Naive B cell (primary cell): Measurements from ENCODE around the gene TTC5. TPM values are rescaled to one million over a fixed set of nuclear protein-coding genes. Genes with fewer than 3 reads are reported as not detected.
A peak's percentile ranks its signal among the peaks of the same experiment; 100 is the strongest.
"Not testable (repeated sequence)": the region's sequence is repeated elsewhere in the genome, so short reads cannot be mapped to it uniquely, and the experiment has no call there.

Experiments
- ATAC-seq, 2 donors: fragments of 150-1000 bp; cut with Tn5 transposase; 2 replicates each; pipeline ENCODE4 v1.10.0; 2021; ENCODE audit warnings: low read depth in 2 of 2, mild to moderate bottlenecking in 2 of 2, moderate library complexity in 2 of 2
- DNase-seq: peaks from one replicate; pipeline ENCODE4 v3.0.0; 2022
- H3K27ac Mint-ChIP-seq, 6 donors: one replicate each; pipeline ENCODE4 v1.8.0; 2020 to 2022; ENCODE audit warnings: mild to moderate bottlenecking in 6 of 6, mixed read lengths in 6 of 6, moderate library complexity in 5 of 6, inconsistent platforms in 2 of 6
- H3K27me3 Mint-ChIP-seq, 3 donors: one replicate each; pipeline ENCODE4 v1.8.0; 2021 to 2022; ENCODE audit warnings: mixed read lengths in 3 of 3, mild to moderate bottlenecking in 1 of 3
- H3K36me3 Mint-ChIP-seq, 2 donors: one replicate each; pipeline ENCODE4 v1.8.0; 2020 to 2022; ENCODE audit warnings: mixed read lengths in 2 of 2, inconsistent platforms in 1 of 2, mild to moderate bottlenecking in 1 of 2
- H3K4me1 Mint-ChIP-seq, 3 donors: one replicate each; pipeline ENCODE4 v1.8.0; 2020 to 2022; ENCODE audit warnings: mixed read lengths in 3 of 3, inconsistent platforms in 1 of 3, mild to moderate bottlenecking in 1 of 3, moderate library complexity in 1 of 3
- H3K4me3 Mint-ChIP-seq, 8 donors: one replicate each; pipeline ENCODE4 v1.8.0; 2020 to 2022; ENCODE audit warnings: mild to moderate bottlenecking in 8 of 8, mixed read lengths in 8 of 8, moderate library complexity in 8 of 8, inconsistent platforms in 2 of 8
- H3K9me3 Mint-ChIP-seq, 7 donors: one replicate each; pipeline ENCODE4 v1.8.0; 2020 to 2022; ENCODE audit warnings: mixed read lengths in 7 of 7, mild to moderate bottlenecking in 5 of 7, inconsistent platforms in 2 of 7, moderate library complexity in 1 of 7
- polyA plus RNA-seq, 6 donors: library from polyadenylated mRNA; unstranded; fragments of 300-500 nt; fragmentation: Illumina TruSeq; gene quantifications; one replicate each; pipeline ENCODE4 v1.2.3, GENCODE V29; 2021; ENCODE audit warnings: low read depth in 6 of 6

Gene TTC5
- polyA plus RNA-seq, 6 donors from 2014 or later = 21.8 to 28.5 (median 26.6) TPM

DNA sequence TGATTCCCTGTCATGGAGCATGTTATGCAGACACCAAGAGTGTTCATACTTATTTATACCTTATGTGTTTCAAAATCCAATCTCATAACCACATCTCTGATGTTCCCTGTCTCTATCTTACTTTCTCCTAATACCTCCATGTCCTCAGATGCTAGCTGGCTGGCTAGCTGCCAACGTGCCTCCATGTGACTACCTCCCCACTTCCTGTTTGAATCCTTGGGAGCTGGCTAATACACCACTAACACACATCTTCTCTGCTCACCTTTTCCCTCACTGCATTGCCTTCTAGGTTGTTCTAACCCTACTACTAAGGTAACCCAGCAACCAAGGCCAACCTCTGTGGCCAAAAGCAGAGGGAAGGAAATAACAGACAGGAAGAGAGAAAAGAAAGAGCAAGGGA lies 27.3 kb downstream of the TTC5 start:
- H3K27ac Mint-ChIP-seq = peak overlapping the region in 2 of 6 donors; percentile 5 to 51
- H3K9me3 Mint-ChIP-seq = peaks cover 9 to 21% (median 12%) of the 10 kb centered on the region in 7 donors
- no peak overlapping the region for H3K4me3 Mint-ChIP-seq
- H3K27me3 Mint-ChIP-seq = no peaks in the 10 kb centered on the region
- H3K4me1 Mint-ChIP-seq = peaks cover 11 to 20% (median 19%) of the 10 kb centered on the region in 3 donors
- peaks cover 25 to 48% of the 10 kb centered on the region in 2 donors for H3K36me3 Mint-ChIP-seq
- no peak for DNase-seq
- ATAC-seq = no peak

DNA sequence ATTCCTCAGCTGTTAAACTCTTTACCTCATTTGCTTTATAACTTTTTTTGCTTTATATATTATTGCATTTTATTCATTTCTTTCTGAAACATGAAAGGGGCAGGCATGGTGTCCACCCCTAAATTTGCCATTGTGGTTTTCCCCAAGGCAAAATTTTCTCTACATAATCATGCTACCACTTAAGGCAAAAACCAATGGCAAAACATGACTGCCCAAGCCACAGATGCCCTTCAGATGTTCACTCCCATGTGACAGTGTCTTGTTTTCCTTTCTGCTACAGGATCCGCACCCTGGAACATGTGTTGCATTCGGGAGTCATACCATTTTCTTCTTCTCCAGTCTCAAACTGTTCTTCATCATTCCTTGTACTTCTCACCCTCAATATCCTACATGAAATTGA lies 28.3 kb downstream of the TTC5 start:
- H3K4me1 Mint-ChIP-seq = peaks cover 11 to 20% (median 19%) of the 10 kb centered on the region in 3 donors

DNA sequence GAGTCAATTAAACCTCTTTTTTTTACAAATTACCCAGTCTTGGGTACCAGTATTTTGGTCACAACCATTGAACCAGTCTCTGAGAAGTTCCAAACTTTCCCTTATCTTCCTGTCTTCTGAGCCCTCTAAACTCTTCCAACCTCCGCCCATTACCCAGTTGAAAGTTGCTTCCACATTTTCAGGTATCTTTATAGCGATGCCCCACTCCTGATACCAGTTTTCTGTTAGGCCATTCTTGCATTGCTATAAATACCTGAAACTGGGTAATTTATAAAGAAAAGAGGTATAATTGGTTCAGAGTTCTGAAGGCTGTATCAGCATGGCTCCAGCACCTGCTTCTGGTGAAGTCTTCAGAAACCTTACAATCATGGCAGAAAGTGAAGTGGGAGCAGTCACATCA lies 31.7 kb downstream of the TTC5 start:
- ATAC-seq = no peak
- peaks cover 0 to 4% (median 0%) of the 10 kb centered on the region in 3 donors for H3K4me1 Mint-ChIP-seq

More for the DNA sequence above, 28.3 kb downstream of the TTC5 start:
- Mint-ChIP-seq H3K36me3 (peaks cover 26 to 47% of the 10 kb centered on the region in 2 donors), H3K27me3 (no peaks in the 10 kb centered on the region), H3K4me3 (no peak overlapping the region), H3K9me3 (peaks cover 10 to 29% (median 20%) of the 10 kb centered on the region in 7 donors), H3K27ac (peak overlapping the region in 1 of 6 donors; percentile 20)
- ATAC-seq (no peak), DNase-seq (no peak)

DNA sequence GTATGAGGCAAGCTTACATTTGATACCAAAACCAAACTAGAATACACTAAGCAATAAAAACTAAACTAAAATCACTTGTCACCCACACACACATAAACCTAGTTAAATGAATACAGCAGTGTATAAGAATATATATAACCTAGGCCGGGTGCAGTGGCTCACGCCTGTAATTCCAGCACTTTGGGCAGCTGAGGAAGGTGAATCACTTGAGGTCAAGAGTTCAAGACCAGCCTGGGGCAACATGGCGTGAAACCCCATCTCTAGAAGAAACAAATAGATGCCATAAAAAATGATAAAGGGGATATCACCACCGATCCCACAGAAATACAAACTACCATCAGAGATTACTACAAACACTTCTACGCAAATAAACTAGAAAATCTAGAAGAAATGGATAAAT lies 41.4 kb downstream of the TTC5 start:
- H3K4me3 Mint-ChIP-seq, H3K4me1 Mint-ChIP-seq, H3K9me3 Mint-ChIP-seq, H3K27me3 Mint-ChIP-seq, ATAC-seq, H3K27ac Mint-ChIP-seq, H3K36me3 Mint-ChIP-seq, DNase-seq: not testable (repeated sequence)

More for the DNA sequence above, 31.7 kb downstream of the TTC5 start:
- H3K36me3 Mint-ChIP-seq = peaks cover 35 to 41% of the 10 kb centered on the region in 2 donors
- DNase-seq = no peak
- peaks cover 20 to 42% (median 33%) of the 10 kb centered on the region in 7 donors for H3K9me3 Mint-ChIP-seq
- H3K27ac Mint-ChIP-seq = no peak overlapping the region
- no peak overlapping the region for H3K4me3 Mint-ChIP-seq
- no peaks in the 10 kb centered on the region for H3K27me3 Mint-ChIP-seq

DNA sequence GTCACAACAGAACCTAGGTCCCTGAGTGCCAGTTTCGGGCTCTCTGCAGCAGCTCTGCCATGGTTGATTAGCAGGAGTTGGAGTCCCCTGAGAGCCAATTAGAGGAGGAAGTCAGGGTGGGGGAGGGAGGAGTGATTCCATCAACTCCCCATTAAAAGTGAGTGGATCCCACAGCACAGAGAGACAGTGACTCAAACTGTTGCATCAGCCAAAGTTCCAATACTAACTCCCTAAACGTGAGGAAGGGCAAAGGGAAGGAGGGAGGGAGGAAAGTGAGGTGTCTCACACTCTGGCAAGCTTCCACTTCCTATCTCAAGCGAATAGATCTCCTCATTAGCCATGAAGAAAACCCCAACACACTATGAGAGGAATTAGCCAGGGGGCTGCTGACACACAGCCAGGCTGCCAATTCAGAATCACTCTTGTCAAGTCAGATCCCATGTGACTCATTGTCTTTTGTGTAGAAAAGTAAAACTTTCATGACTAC lies 43.1 kb downstream of the TTC5 start:
- Mint-ChIP-seq H3K4me1 (peaks cover 0 to 7% (median 0%) of the 10 kb centered on the region in 3 donors), H3K27me3 (no peaks in the 10 kb centered on the region), H3K36me3 (peaks cover 0 to 9% of the 10 kb centered on the region in 2 donors), H3K4me3 (no peak overlapping the region), H3K27ac (no peak overlapping the region), H3K9me3 (peaks cover 0 to 5% (median 0%) of the 10 kb centered on the region in 7 donors)
- ATAC-seq (no peak), DNase-seq (no peak)

DNA sequence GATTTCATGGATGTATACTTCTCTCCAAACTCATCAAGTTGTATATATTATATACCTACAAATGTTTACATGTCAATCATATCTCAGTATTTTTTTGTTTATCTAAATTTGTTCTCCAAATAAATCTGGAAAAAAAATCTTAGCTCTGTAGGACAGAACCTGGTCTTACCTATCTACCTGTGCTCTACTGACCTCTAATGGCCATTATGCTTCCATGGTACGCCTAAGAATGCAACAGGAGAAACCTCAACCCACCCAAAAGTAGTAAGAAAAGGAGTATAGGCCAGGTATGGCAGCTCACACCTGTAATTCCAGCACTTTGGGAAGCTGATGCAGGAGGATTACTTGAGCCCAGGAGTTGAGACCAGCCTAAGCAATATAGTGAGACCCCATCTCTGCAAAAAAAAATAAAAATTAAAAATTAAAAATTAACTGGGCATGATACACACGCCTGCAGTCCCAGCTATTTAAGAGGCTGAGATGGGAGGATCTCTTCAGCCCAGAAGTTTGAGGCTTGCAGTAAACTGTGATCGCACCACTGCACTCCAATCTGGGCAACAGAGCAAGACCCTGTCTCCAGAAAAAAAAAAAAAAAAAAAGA lies 58.0 kb downstream of the TTC5 start:
- peaks cover 1 to 15% (median 2%) of the 10 kb centered on the region in 3 donors for H3K27me3 Mint-ChIP-seq

More for the DNA sequence above, 58.0 kb downstream of the TTC5 start:
- Mint-ChIP-seq H3K9me3 (peaks cover 4 to 26% (median 9%) of the 10 kb centered on the region in 7 donors), H3K4me1 (no peaks in the 10 kb centered on the region), H3K4me3 (no peak overlapping the region), H3K36me3 (peaks cover 7 to 10% of the 10 kb centered on the region in 2 donors), H3K27ac (no peak overlapping the region)
- ATAC-seq = no peak
- DNase-seq = no peak

Other genes starting within 250 kb of the TTC5 start
- gene OR4L1, start 245.9 kb downstream of the TTC5 start, polyA plus RNA-seq = not detected
- gene OR4K17, start 195.2 kb downstream of the TTC5 start, polyA plus RNA-seq = not detected
- not detected for gene OR4N5, start 167.1 kb downstream of the TTC5 start, polyA plus RNA-seq
- not detected for gene OR11G2, start 115.1 kb downstream of the TTC5 start, polyA plus RNA-seq
- gene OR11H6, start 82.2 kb downstream of the TTC5 start, polyA plus RNA-seq = not detected
- gene OR11H7, start 77.0 kb downstream of the TTC5 start, polyA plus RNA-seq = not detected
- not detected for gene OR11H4, start 66.7 kb downstream of the TTC5 start, polyA plus RNA-seq
- 10 to 100 TPM; 24.9 to 44.6 (median 32.7) TPM for gene CCNB1IP1, start 27.3 kb upstream of the TTC5 start, polyA plus RNA-seq
- gene PARP2, start 37.7 kb upstream of the TTC5 start, polyA plus RNA-seq = 10 to 100 TPM in 3 of 6 donors, 1 to 10 TPM in 3; 6.2 to 17.0 (median 10.6) TPM
- 10 to 100 TPM in 1 of 6 donors, 1 to 10 TPM in 4, under 1 TPM in 1; 0.15 to 17.2 (median 7.7) TPM for gene TEP1, start 107.5 kb upstream of the TTC5 start, polyA plus RNA-seq
- under 1 TPM in 5 of 6 donors, not detected in 1; 0.13 to 0.51 (median 0.40) TPM for gene KLHL33, start 130.2 kb upstream of the TTC5 start, polyA plus RNA-seq
- gene OSGEP, start 148.9 kb upstream of the TTC5 start, polyA plus RNA-seq = 10 to 100 TPM; 57.5 to 87.9 (median 67.4) TPM
- gene APEX1, start 149.3 kb upstream of the TTC5 start, polyA plus RNA-seq = 100 to 1,000 TPM; 129 to 187 (median 180) TPM
- 10 to 100 TPM; 40.1 to 67.6 (median 50.4) TPM for gene PIP4P1, start 155.5 kb upstream of the TTC5 start, polyA plus RNA-seq
- 10 to 100 TPM; 24.1 to 67.8 (median 52.4) TPM for gene PNP, start 163.5 kb upstream of the TTC5 start, polyA plus RNA-seq
- under 1 TPM in 3 of 6 donors, not detected in 3; 0.23 to 0.45 (median 0.37) TPM for gene RNASE10, start 199.6 kb upstream of the TTC5 start, polyA plus RNA-seq